Spleen (tissue), 11 donors: ENCODE results near the gene KCNH5. TPM values are rescaled to one million over a fixed set of nuclear protein-coding genes. Genes with fewer than 3 reads are reported as not detected.

ENCODE experiments used
- DNase-seq: peaks from one replicate; pipeline ENCODE4 v3.0.0-alpha.2; 2020
- H3K27ac ChIP-seq, 8 donors: fragments of 200-600 bp; sonication (generic) in 7 of 8; 1 replicate in 4 of 8; 2 replicates in 4 of 8; pipeline versions ENCODE4 v1.5.0 to v1.8.0; 2016 to 2021; ENCODE audit warnings: inconsistent platforms in 4 of 8, mild to moderate bottlenecking in 4 of 8, moderate library complexity in 1 of 8
- H3K27me3 ChIP-seq, 7 donors: fragments of 200-600 bp; sonication (generic) in 6 of 7; replicated peaks in 1 of 7; 1 replicate in 4 of 7; 2 replicates in 3 of 7; pipeline versions ENCODE4 v1.5.0 to v1.8.0; 2016 to 2021; ENCODE audit warnings: inconsistent platforms in 3 of 7, mild to moderate bottlenecking in 1 of 7
- H3K36me3 ChIP-seq, 6 donors: fragments of 200-600 bp; sonication (generic) in 5 of 6; 1 replicate in 4 of 6; 2 replicates in 2 of 6; pipeline versions ENCODE4 v1.5.0 to v1.8.0; 2016 to 2021; ENCODE audit warnings: inconsistent platforms in 2 of 6
- H3K4me1 ChIP-seq, 6 donors: fragments of 200-600 bp; sonication (generic) in 5 of 6; 1 replicate in 3 of 6; 2 replicates in 3 of 6; pipeline versions ENCODE4 v1.5.0 to v1.8.0; 2016 to 2021; ENCODE audit warnings: inconsistent platforms in 3 of 6
- H3K4me3 ChIP-seq, 8 donors: fragments of 200-600 bp; sonication (generic) in 7 of 8; 1 replicate in 4 of 8; 2 replicates in 4 of 8; pipeline versions ENCODE4 v1.5.0 to v1.8.0; 2016 to 2021; ENCODE audit warnings: inconsistent platforms in 4 of 8, mild to moderate bottlenecking in 4 of 8, moderate library complexity in 2 of 8
- H3K9me3 ChIP-seq, 8 donors: fragments of 200-600 bp; sonication (generic) in 7 of 8; 1 replicate in 4 of 8; 2 replicates in 4 of 8; pipeline versions ENCODE4 v1.5.0 to v1.8.0; 2016 to 2021; ENCODE audit warnings: inconsistent platforms in 4 of 8
- CTCF ChIP-seq, 11 experiments: fragments of 200-600 bp in 7 of 11; fragments of 450-650 bp in 4 of 11; sonication (generic) in 4 of 11; IDR thresholded peaks in 8 of 11; conservative IDR thresholded peaks in 3 of 11; 1 replicate in 7 of 11; 2 replicates in 4 of 11; pipeline versions ENCODE4 v1.4.0 to v1.8.0; 2016 to 2021; ENCODE audit warnings: antibody characterized with exemption in 11 of 11, inconsistent platforms in 4 of 11, mild to moderate bottlenecking in 1 of 11
- POLR2A ChIP-seq, 3 donors: fragments of 450-650 bp; IDR thresholded peaks; one replicate each; pipeline ENCODE4 v1.5.1; 2017; ENCODE audit warnings: antibody characterized with exemption in 3 of 3, mild to moderate bottlenecking in 1 of 3
- POLR2AphosphoS5 ChIP-seq, 3 donors: sonication (generic); formaldehyde crosslinking; IDR thresholded peaks; one replicate each; pipeline ENCODE4 v1.5.1; 2017; ENCODE audit warnings: antibody characterized with exemption in 3 of 3
- WGBS, 5 donors: extraction: QIAGEN DNeasy Blood & Tissue Kit in 3 of 5; methylation state at CpG; one replicate each; pipeline versions ENCODE4 v1.1.5 to v1.1.7; 2013 to 2018; 5-methylcytosine and 5-hydroxymethylcytosine counted together
- intact Hi-C: fragments of 100-400 bp; cut with DNase I; formaldehyde crosslinking; loops from one replicate; pipeline ENCODE4 v1.15.0; 2023; ENCODE audit warnings: low total_unique reads
- polyA plus RNA-seq, 3 donors: library from polyadenylated mRNA; stranded (reverse); fragments of 200-250 nt; gene quantifications; one replicate each; pipeline ENCODE4 v1.2.1, GENCODE V29; 2013
- total RNA-seq, 7 donors: library from RNA; depleted of rRNA in 3 of 7; stranded (reverse); fragments of >200 nt in 3 of 7; fragmentation: NEBNext Ultra II Directional in 4 of 7; extraction: Animal tissue kit (Norgen Biotek cat#: 25700) in 4 of 7; gene quantifications; one replicate each; pipeline versions ENCODE4 v1.1.0 to v1.2.1, GENCODE V29; 2016 to 2021
- donor health status: healthy with polysubstance abuse.
- donor health status: DM: no; HTN: no; CAD: no; lungs with moderate emphysema.
- donor health status: DM: no; HTN: no; CAD: no.
- donor health status: Bipolar disorder and iron deficiency.
- donor health status: healthy.
- donor health status: DM: no; HTN: no; CAD: no.
- donor health status: DM: yes; HTN: yes; CAD: no.

The KCNH5 gene
- total and polyA plus RNA-seq, 10 donors, result 0.02 to 0.03 (median 0.03) TPM; not detected in 6

GRCh38 chr14:62658631-62659030 lies 386.6 kb downstream of the KCNH5 start:
- no peak overlapping the region for H3K4me3 ChIP-seq
- H3K27ac ChIP-seq, result no peak overlapping the region
- no peak for DNase-seq
- intact Hi-C loops, result no loop called here
- no peaks in the 10 kb centered on the region for H3K27me3 ChIP-seq
- H3K4me1 ChIP-seq, result no peaks in the 10 kb centered on the region
- H3K36me3 ChIP-seq, result no peaks in the 10 kb centered on the region
- TF ChIP-seq POLR2A (IDR thresholded peaks at IDR 0.05) (no peak), POLR2AphosphoS5 (IDR thresholded peaks at IDR 0.05) (no peak), CTCF (IDR thresholded peaks at IDR 0.05 in 8 of 11, conservative IDR thresholded peaks at IDR 0.05 in 3 of 11) (no peak)
- H3K9me3 ChIP-seq, result peaks cover 0 to 16% (median 0%) of the 10 kb centered on the region in 8 donors
- WGBS, 5 donors, result 91 to 99% (median 95%) methylated on average over 2 of the region's 2 CpGs

GRCh38 chr14:62657376-62657775 lies 387.9 kb downstream of the KCNH5 start:
- no peak overlapping the region for H3K4me3 ChIP-seq
- intact Hi-C loops, result no loop called here
- TF ChIP-seq POLR2A (IDR thresholded peaks at IDR 0.05), result no peak
- no peak for TF ChIP-seq CTCF (IDR thresholded peaks at IDR 0.05 in 8 of 11, conservative IDR thresholded peaks at IDR 0.05 in 3 of 11)
- TF ChIP-seq POLR2AphosphoS5 (IDR thresholded peaks at IDR 0.05), result no peak
- H3K27me3 ChIP-seq, result no peaks in the 10 kb centered on the region
- WGBS, 5 donors, result 46 to 63% (median 57%) methylated on average over 2 of the region's 2 CpGs
- no peaks in the 10 kb centered on the region for H3K36me3 ChIP-seq
- H3K4me1 ChIP-seq, result no peaks in the 10 kb centered on the region
- peaks cover 0 to 16% (median 0%) of the 10 kb centered on the region in 8 donors for H3K9me3 ChIP-seq
- no peak overlapping the region for H3K27ac ChIP-seq
- DNase-seq, result no peak

- 55 to 76% (median 71%) methylated on average over 4 of the region's 4 CpGs for WGBS, 5 donors
- Histone ChIP-seq H3K9me3 (peaks cover 0 to 6% (median 0%) of the 10 kb centered on the region in 8 donors), H3K4me1 (no peaks in the 10 kb centered on the region), H3K4me3 (no peak overlapping the region), H3K27ac (no peak overlapping the region), H3K36me3 (no peaks in the 10 kb centered on the region), H3K27me3 (no peaks in the 10 kb centered on the region)
- TF ChIP-seq POLR2AphosphoS5 (IDR thresholded peaks at IDR 0.05) (no peak), CTCF (IDR thresholded peaks at IDR 0.05 in 8 of 11, conservative IDR thresholded peaks at IDR 0.05 in 3 of 11) (no peak), POLR2A (IDR thresholded peaks at IDR 0.05) (no peak)
- intact Hi-C loops, result no loop called here
- DNase-seq, result no peak
These were observed 390.1 kb downstream of the KCNH5 start for GRCh38 chr14:62655166-62655565.

GRCh38 chr14:62654641-62655040 lies 390.6 kb downstream of the KCNH5 start:
- no peak for TF ChIP-seq POLR2AphosphoS5 (IDR thresholded peaks at IDR 0.05)
- no peak for TF ChIP-seq POLR2A (IDR thresholded peaks at IDR 0.05)
- TF ChIP-seq CTCF (IDR thresholded peaks at IDR 0.05 in 8 of 11, conservative IDR thresholded peaks at IDR 0.05 in 3 of 11), result no peak
- 40 to 62% (median 59%) methylated on average over 5 of the region's 5 CpGs for WGBS, 5 donors

More at GRCh38 chr14:62654641-62655040, 390.6 kb downstream of the KCNH5 start:
- Histone ChIP-seq H3K4me1 (no peaks in the 10 kb centered on the region), H3K4me3 (no peak overlapping the region), H3K27me3 (no peaks in the 10 kb centered on the region), H3K27ac (no peak overlapping the region), H3K36me3 (no peaks in the 10 kb centered on the region), H3K9me3 (peaks cover 0 to 6% (median 0%) of the 10 kb centered on the region in 8 donors)
- intact Hi-C loops, result no loop called here
- no peak for DNase-seq

Other genes starting within 250 kb of the KCNH5 start
- gene RHOJ, start 159.0 kb upstream of the KCNH5 start, total RNA-seq, result 10 to 100 TPM in 6 of 7 donors, 1 to 10 TPM in 1; 8.3 to 26.3 (median 21.2) TPM
- gene RHOJ, start 159.0 kb upstream of the KCNH5 start, polyA plus RNA-seq, result 10 to 100 TPM in 1 of 3 donors, 1 to 10 TPM in 2; 5.5 to 11.1 (median 9.0) TPM